NCI-H524 treated with DMSO at 0.1 percent for 48 hours (cell line): ENCODE data around the gene ARHGAP15.

Experiments
- DNase-seq: peaks from one replicate; lab custom pipeline; 2025; lab: John Stamatoyannopoulos, UW

ARHGAP15 gene

GRCh38 chr2:143262389-143262788, 133.2 kb downstream of the ARHGAP15 start:
- no peak for DNase-seq

- DNase-seq: no peak
Measured at GRCh38 chr2:143263066-143263625, 133.9 kb downstream of the ARHGAP15 start.

- no peak for DNase-seq
Measured at GRCh38 chr2:143264851-143265250, 135.6 kb downstream of the ARHGAP15 start.

- DNase-seq: no peak
Measured at GRCh38 chr2:143279672-143280071, 150.5 kb downstream of the ARHGAP15 start.

- no peak for DNase-seq
Measured at GRCh38 chr2:143280097-143280757, 151.0 kb downstream of the ARHGAP15 start.

GRCh38 chr2:143282684-143283083, 153.5 kb downstream of the ARHGAP15 start:
- no peak for DNase-seq

- DNase-seq: no peak
Measured at GRCh38 chr2:143284087-143284675, 155.0 kb downstream of the ARHGAP15 start.

- DNase-seq: no peak
Measured at GRCh38 chr2:143289025-143289424, 159.8 kb downstream of the ARHGAP15 start.

- no peak for DNase-seq
Measured at GRCh38 chr2:143290221-143290620, 161.0 kb downstream of the ARHGAP15 start.

- DNase-seq: no peak
Measured at GRCh38 chr2:143294068-143294467, 164.8 kb downstream of the ARHGAP15 start.

- no peak for DNase-seq
Measured at GRCh38 chr2:143296089-143296488, 166.9 kb downstream of the ARHGAP15 start.

GRCh38 chr2:143297182-143297581, 168.0 kb downstream of the ARHGAP15 start:
- no peak for DNase-seq

GRCh38 chr2:143300536-143300935, 171.3 kb downstream of the ARHGAP15 start:
- no peak for DNase-seq

GRCh38 chr2:143311426-143311825, 182.2 kb downstream of the ARHGAP15 start:
- no peak for DNase-seq

- DNase-seq: no peak
Measured at GRCh38 chr2:143312441-143312840, 183.2 kb downstream of the ARHGAP15 start.

- no peak for DNase-seq
Measured at GRCh38 chr2:143313861-143314260, 184.6 kb downstream of the ARHGAP15 start.

GRCh38 chr2:143321994-143322393, 192.8 kb downstream of the ARHGAP15 start:
- DNase-seq: no peak

- DNase-seq: no peak
Measured at GRCh38 chr2:143329288-143329687, 200.1 kb downstream of the ARHGAP15 start.

- DNase-seq: no peak
Measured at GRCh38 chr2:143333168-143333791, 204.1 kb downstream of the ARHGAP15 start.

- no peak for DNase-seq
Measured at GRCh38 chr2:143333847-143334246, 204.6 kb downstream of the ARHGAP15 start.

GRCh38 chr2:143334837-143335236, 205.6 kb downstream of the ARHGAP15 start:
- DNase-seq: no peak

- no peak for DNase-seq
Measured at GRCh38 chr2:143336719-143337210, 207.5 kb downstream of the ARHGAP15 start.

GRCh38 chr2:143341478-143341877, 212.3 kb downstream of the ARHGAP15 start:
- DNase-seq: no peak
